Measurements from ENCODE around the gene TMEM258.

DNA sequence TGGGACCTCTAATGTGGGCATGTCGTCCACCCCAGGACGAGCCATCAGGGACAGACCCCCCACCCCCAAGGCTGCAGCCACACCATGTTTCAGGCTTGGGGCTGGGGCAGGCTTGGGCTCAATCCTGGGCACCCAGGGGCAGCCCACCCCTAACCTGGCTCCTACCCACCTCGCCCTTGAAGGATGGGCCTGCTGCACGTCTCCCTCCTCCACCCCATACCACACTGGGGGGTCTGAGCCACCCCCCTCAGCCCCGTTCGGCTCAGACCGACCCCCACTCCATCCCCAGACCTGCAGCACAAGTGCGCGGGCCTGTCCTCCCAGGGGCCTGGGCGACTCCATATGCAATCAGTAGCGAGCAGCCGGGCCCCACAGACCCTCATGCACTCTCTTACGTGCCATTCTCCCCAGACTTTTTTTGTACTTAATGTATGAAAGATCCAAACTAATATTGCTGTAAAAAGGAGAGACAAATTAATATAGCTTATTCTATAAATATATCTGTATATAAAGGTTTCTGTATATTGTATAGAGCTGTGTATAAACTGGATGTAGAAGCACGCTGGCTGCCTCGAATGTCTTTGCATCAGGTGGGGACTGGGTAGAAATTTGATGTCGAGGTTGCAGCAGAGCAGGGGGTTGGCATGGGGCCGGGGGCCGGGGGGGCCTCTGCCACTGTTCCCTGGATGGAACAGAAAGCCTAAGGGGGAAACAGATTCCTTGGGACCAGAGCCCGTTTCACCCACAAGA is 45.8 kb downstream of the TMEM258 start:
- TF ChIP-seq, protein P1, sequence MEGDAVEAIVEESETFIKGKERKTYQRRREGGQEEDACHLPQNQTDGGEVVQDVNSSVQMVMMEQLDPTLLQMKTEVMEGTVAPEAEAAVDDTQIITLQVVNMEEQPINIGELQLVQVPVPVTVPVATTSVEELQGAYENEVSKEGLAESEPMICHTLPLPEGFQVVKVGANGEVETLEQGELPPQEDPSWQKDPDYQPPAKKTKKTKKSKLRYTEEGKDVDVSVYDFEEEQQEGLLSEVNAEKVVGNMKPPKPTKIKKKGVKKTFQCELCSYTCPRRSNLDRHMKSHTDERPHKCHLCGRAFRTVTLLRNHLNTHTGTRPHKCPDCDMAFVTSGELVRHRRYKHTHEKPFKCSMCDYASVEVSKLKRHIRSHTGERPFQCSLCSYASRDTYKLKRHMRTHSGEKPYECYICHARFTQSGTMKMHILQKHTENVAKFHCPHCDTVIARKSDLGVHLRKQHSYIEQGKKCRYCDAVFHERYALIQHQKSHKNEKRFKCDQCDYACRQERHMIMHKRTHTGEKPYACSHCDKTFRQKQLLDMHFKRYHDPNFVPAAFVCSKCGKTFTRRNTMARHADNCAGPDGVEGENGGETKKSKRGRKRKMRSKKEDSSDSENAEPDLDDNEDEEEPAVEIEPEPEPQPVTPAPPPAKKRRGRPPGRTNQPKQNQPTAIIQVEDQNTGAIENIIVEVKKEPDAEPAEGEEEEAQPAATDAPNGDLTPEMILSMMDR (conservative IDR thresholded peaks at IDR 0.05; ENCODE audit: low read depth in 2 of 2), result no peak
- TF ChIP-seq REST (IDR thresholded peaks at IDR 0.05; ENCODE audit: unreplicated experiment), result no peak
- TF ChIP-seq, protein P2, sequence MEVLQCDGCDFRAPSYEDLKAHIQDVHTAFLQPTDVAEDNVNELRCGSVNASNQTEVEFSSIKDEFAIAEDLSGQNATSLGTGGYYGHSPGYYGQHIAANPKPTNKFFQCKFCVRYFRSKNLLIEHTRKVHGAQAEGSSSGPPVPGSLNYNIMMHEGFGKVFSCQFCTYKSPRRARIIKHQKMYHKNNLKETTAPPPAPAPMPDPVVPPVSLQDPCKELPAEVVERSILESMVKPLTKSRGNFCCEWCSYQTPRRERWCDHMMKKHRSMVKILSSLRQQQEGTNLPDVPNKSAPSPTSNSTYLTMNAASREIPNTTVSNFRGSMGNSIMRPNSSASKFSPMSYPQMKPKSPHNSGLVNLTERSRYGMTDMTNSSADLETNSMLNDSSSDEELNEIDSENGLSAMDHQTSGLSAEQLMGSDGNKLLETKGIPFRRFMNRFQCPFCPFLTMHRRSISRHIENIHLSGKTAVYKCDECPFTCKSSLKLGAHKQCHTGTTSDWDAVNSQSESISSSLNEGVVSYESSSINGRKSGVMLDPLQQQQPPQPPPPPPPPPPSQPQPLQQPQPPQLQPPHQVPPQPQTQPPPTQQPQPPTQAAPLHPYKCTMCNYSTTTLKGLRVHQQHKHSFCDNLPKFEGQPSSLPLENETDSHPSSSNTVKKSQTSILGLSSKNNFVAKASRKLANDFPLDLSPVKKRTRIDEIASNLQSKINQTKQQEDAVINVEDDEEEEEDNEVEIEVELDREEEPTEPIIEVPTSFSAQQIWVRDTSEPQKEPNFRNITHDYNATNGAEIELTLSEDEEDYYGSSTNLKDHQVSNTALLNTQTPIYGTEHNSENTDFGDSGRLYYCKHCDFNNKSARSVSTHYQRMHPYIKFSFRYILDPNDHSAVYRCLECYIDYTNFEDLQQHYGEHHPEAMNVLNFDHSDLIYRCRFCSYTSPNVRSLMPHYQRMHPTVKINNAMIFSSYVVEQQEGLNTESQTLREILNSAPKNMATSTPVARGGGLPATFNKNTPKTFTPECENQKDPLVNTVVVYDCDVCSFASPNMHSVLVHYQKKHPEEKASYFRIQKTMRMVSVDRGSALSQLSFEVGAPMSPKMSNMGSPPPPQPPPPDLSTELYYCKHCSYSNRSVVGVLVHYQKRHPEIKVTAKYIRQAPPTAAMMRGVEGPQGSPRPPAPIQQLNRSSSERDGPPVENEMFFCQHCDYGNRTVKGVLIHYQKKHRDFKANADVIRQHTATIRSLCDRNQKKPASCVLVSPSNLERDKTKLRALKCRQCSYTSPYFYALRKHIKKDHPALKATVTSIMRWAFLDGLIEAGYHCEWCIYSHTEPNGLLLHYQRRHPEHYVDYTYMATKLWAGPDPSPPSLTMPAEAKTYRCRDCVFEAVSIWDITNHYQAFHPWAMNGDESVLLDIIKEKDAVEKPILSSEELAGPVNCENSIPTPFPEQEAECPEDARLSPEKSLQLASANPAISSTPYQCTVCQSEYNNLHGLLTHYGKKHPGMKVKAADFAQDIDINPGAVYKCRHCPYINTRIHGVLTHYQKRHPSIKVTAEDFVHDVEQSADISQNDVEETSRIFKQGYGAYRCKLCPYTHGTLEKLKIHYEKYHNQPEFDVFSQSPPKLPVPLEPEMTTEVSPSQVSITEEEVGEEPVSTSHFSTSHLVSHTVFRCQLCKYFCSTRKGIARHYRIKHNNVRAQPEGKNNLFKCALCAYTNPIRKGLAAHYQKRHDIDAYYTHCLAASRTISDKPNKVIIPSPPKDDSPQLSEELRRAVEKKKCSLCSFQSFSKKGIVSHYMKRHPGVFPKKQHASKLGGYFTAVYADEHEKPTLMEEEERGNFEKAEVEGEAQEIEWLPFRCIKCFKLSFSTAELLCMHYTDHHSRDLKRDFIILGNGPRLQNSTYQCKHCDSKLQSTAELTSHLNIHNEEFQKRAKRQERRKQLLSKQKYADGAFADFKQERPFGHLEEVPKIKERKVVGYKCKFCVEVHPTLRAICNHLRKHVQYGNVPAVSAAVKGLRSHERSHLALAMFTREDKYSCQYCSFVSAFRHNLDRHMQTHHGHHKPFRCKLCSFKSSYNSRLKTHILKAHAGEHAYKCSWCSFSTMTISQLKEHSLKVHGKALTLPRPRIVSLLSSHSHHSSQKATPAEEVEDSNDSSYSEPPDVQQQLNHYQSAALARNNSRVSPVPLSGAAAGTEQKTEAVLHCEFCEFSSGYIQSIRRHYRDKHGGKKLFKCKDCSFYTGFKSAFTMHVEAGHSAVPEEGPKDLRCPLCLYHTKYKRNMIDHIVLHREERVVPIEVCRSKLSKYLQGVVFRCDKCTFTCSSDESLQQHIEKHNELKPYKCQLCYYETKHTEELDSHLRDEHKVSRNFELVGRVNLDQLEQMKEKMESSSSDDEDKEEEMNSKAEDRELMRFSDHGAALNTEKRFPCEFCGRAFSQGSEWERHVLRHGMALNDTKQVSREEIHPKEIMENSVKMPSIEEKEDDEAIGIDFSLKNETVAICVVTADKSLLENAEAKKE (CRISPR knock-in tag; IDR thresholded peaks at IDR 0.05), result no peak
- TF ChIP-seq EZH2phosphoT487 (IDR thresholded peaks at IDR 0.05; ENCODE audit: unreplicated experiment), result no peak
- TF ChIP-seq EZH2 (IDR thresholded peaks at IDR 0.05; ENCODE audit: low read depth, unreplicated experiment), result no peak
- TF ChIP-seq POLR2AphosphoS5 (IDR thresholded peaks at IDR 0.05; ENCODE audit: low read depth), result no peak
- TF ChIP-seq ZNF331 (CRISPR knock-in tag; IDR thresholded peaks at IDR 0.05; ENCODE audit: low read depth), result no peak
- TF ChIP-seq CREB1 (CRISPR knock-in tag; IDR thresholded peaks at IDR 0.05; ENCODE audit: low read depth), result no peak
- no peak for TF ChIP-seq NANOG (IDR thresholded peaks at IDR 0.05; ENCODE audit: borderline replicate concordance)
- TF ChIP-seq ETS1 (IDR thresholded peaks at IDR 0.05), result no peak
- no peak for TF ChIP-seq JUNB (IDR thresholded peaks at IDR 0.05; ENCODE audit: unreplicated experiment)
- TF ChIP-seq STAT1 (IDR thresholded peaks at IDR 0.05; ENCODE audit: unreplicated experiment), result no peak
- no peak for TF ChIP-seq ZNF114 (CRISPR knock-in tag; IDR thresholded peaks at IDR 0.05)

Data from GM23338 (cell line).